Kidney (tissue), 14 donors: ENCODE results near the gene SOBP. TPM values are rescaled to one million over a fixed set of nuclear protein-coding genes. Genes with fewer than 3 reads are reported as not detected.
A peak's percentile ranks its signal among the peaks of the same experiment; 100 is the strongest.

Source experiments
- DNase-seq, 5 donors: peaks; one replicate each; pipeline ENCODE4 v3.0.0-alpha.2; 2013 to 2020
- FAIRE-seq: peaks from 2 replicates; lab custom pipeline; 2012; peaks lifted over from hg19 to GRCh38; lab: Jason Lieb, UNC
- H3K27ac ChIP-seq, 2 donors: one replicate each; pipeline ENCODE4 v1.7.0; 2013; ENCODE audit warnings: low read depth in 2 of 2, low read length in 2 of 2, inconsistent platforms in 1 of 2
- H3K27me3 ChIP-seq: one replicate; pipeline ENCODE4 v1.7.1; 2013; ENCODE audit warnings: low read length, inconsistent platforms; ENCODE audit not compliant: control insufficient read depth, insufficient read depth
- H3K36me3 ChIP-seq, 3 donors: one replicate each; pipeline versions ENCODE4 v1.7.0 to v1.7.1; 2013; ENCODE audit warnings: low read length in 3 of 3, control low read depth in 1 of 3, inconsistent platforms in 1 of 3; ENCODE audit not compliant: insufficient read depth in 3 of 3, control insufficient read depth in 2 of 3
- H3K4me1 ChIP-seq, 3 donors: one replicate each; pipeline versions ENCODE4 v1.7.0 to v1.7.1; 2013; ENCODE audit warnings: low read length in 3 of 3, inconsistent platforms in 1 of 3, low read depth in 1 of 3; ENCODE audit not compliant: control insufficient read depth in 2 of 3, insufficient read depth in 2 of 3
- H3K4me3 ChIP-seq, 3 donors: one replicate each; pipeline versions ENCODE4 v1.7.0 to v1.8.1; 2013; ENCODE audit warnings: low read length in 3 of 3, control low read depth in 1 of 3, inconsistent platforms in 1 of 3
- H3K9ac ChIP-seq, 3 donors: one replicate each; pipeline versions ENCODE4 v1.7.0 to v1.7.1; 2013; ENCODE audit warnings: low read length in 3 of 3, control low read depth in 1 of 3, inconsistent platforms in 1 of 3
- H3K9me3 ChIP-seq, 3 donors: one replicate each; pipeline versions ENCODE4 v1.7.0 to v1.7.1; 2013; ENCODE audit warnings: low read length in 3 of 3, control low read depth in 1 of 3, inconsistent platforms in 1 of 3; ENCODE audit not compliant: control insufficient read depth in 2 of 3, insufficient read depth in 1 of 3
- CTCF ChIP-seq: IDR thresholded peaks from 3 replicates; pipeline ENCODE4 v1.5.1; 2012; ENCODE audit warnings: mild to moderate bottlenecking, moderate library complexity, borderline replicate concordance; ENCODE audit not compliant: insufficient read depth; ENCODE audit errors: extremely low read depth
- intact Hi-C: fragments of 100-400 bp; cut with DNase I; formaldehyde crosslinking; loops from one replicate; pipeline ENCODE4 v1.11.1; 2022
- polyA plus RNA-seq: library from polyadenylated mRNA; stranded (reverse); fragments of 350-450 nt; fragmentation: Illumina TruSeq; extraction: RNeasy Lipid Tissue Mini Kit (QIAGEN cat#74804); gene quantifications from one replicate; pipeline ENCODE4 v1.2.3, GENCODE V29; 2014; ENCODE audit warnings: low read depth, low replicate concordance; ENCODE audit not compliant: insufficient read depth
- total RNA-seq: library from RNA; stranded (reverse); fragmentation: NEBNext Ultra II Directional; extraction: Animal tissue kit (Norgen Biotek cat#: 25700); gene quantifications from one replicate; pipeline ENCODE4 v1.2.1, GENCODE V29; 2021
- donor health status: control.
- donor health status: control.
- donor health status: control.
- donor health status: control.
- donor health status: control.
- donor health status: DM: yes; HTN: yes; CAD: no.
- donor health status: Normal renal cell carcinoma (clear cell type).

The SOBP gene
- total and polyA plus RNA-seq, 2 donors from 2014 or later = 5.4 to 9.5 TPM

GRCh38 chr6:107538856-107539387, 49.0 kb downstream of the SOBP start:
- no peak for TF ChIP-seq CTCF
- Histone ChIP-seq H3K9me3 (no peaks in the 10 kb centered on the region), H3K27ac (no peak overlapping the region), H3K4me1 (peaks cover 3 to 22% (median 7%) of the 10 kb centered on the region in 3 donors), H3K9ac (no peak overlapping the region), H3K27me3 (no peaks in the 10 kb centered on the region), H3K36me3 (no peaks in the 10 kb centered on the region), H3K4me3 (no peak overlapping the region)
- intact Hi-C loops = no loop called here
- DNase-seq (no peak), FAIRE-seq (no peak)

- Histone ChIP-seq H3K36me3 (no peaks in the 10 kb centered on the region), H3K4me1 (peaks cover 3 to 22% (median 7%) of the 10 kb centered on the region in 3 donors), H3K4me3 (no peak overlapping the region), H3K9me3 (no peaks in the 10 kb centered on the region), H3K9ac (no peak overlapping the region), H3K27me3 (no peaks in the 10 kb centered on the region), H3K27ac (peak overlapping the region; percentile 59 to 69)
- intact Hi-C loops = no loop called here
- DNase-seq (peak in 3 of 5 donors; percentile 56 to 85 (median 83)), FAIRE-seq (no peak)
- no peak for TF ChIP-seq CTCF
These were observed 49.5 kb downstream of the SOBP start for GRCh38 chr6:107539409-107539808.

GRCh38 chr6:107539849-107540464, 50.0 kb downstream of the SOBP start:
- H3K9me3 ChIP-seq = no peaks in the 10 kb centered on the region
- peak overlapping the region; percentile 68 to 69 for H3K27ac ChIP-seq
- intact Hi-C loops = no loop called here
- TF ChIP-seq CTCF = no peak
- H3K27me3 ChIP-seq = no peaks in the 10 kb centered on the region
- H3K4me3 ChIP-seq = no peak overlapping the region
- no peak for DNase-seq
- H3K4me1 ChIP-seq = peaks cover 3 to 22% (median 7%) of the 10 kb centered on the region in 3 donors
- no peaks in the 10 kb centered on the region for H3K36me3 ChIP-seq
- peak overlapping the region in 1 of 3 donors; percentile 10 for H3K9ac ChIP-seq
- FAIRE-seq = peak; percentile 35
